Activated CD8-positive, alpha-beta T cell treated with anti-CD3 and anti-CD28 coated beads for 36 hours (primary cell): ENCODE data around the gene LIME1. TPM values are rescaled to one million over a fixed set of nuclear protein-coding genes. Genes with fewer than 3 reads are reported as not detected.
A peak's percentile ranks its signal among the peaks of the same experiment; 100 is the strongest.

Source experiments
- ATAC-seq: fragments of 200-7000 bp; cut with Tn5 transposase; one replicate; pipeline ENCODE4 v1.10.0; 2021; ENCODE audit warnings: mild to moderate bottlenecking, moderate library complexity
- CTCF ChIA-PET: fragments of 350-600 bp; sonication (Branson Sonifier 250); formaldehyde crosslinking; loops from one replicate; lab custom pipeline; 2021; ENCODE audit warnings: antibody characterized with exemption; lab: Charles Lee
- POLR2A ChIA-PET: fragments of 350-600 bp; sonication (Branson Sonifier 250); formaldehyde crosslinking; loops from one replicate; lab custom pipeline; 2021; ENCODE audit warnings: antibody characterized with exemption; lab: Charles Lee
- DNase-seq: peaks from one replicate; pipeline ENCODE4 v3.0.0-alpha.2; 2020
- H3K27ac Mint-ChIP-seq: one replicate; pipeline ENCODE4 v1.8.0; 2021; ENCODE audit warnings: mild to moderate bottlenecking, mixed read lengths
- H3K27me3 Mint-ChIP-seq: one replicate; pipeline ENCODE4 v1.8.0; 2021; ENCODE audit warnings: mixed read lengths
- H3K36me3 Mint-ChIP-seq: one replicate; pipeline ENCODE4 v1.8.0; 2021; ENCODE audit warnings: low read depth, mixed read lengths
- H3K4me1 Mint-ChIP-seq: one replicate; pipeline ENCODE4 v1.8.0; 2021; ENCODE audit warnings: low read depth, mixed read lengths
- H3K4me3 Mint-ChIP-seq: one replicate; pipeline ENCODE4 v1.8.0; 2021; ENCODE audit warnings: mild to moderate bottlenecking, moderate library complexity, mixed read lengths
- H3K9me3 Mint-ChIP-seq: one replicate; pipeline ENCODE4 v1.8.0; 2021; ENCODE audit warnings: mixed read lengths
- CTCF ChIP-seq: fragments of 200-600 bp; IDR thresholded peaks from one replicate; pipeline ENCODE4 v1.8.0; 2022; ENCODE audit warnings: antibody characterized with exemption, mild to moderate bottlenecking
- intact Hi-C: fragments of 100-400 bp; cut with micrococcal nuclease; formaldehyde crosslinking; loops from one replicate; pipeline ENCODE4 v1.10.0; 2022
- total RNA-seq, 2 experiments: library from RNA; stranded (reverse); gene quantifications; one replicate each; pipeline ENCODE4 v1.2.3, GENCODE V29; 2021

The LIME1 gene
- total RNA-seq, 2 experiments from 2014 or later, result 15.5 to 16.8 TPM

- intact Hi-C loops, result no loop called here
- no peak overlapping the region for H3K4me3 Mint-ChIP-seq
- no peaks in the 10 kb centered on the region for H3K36me3 Mint-ChIP-seq
- peaks cover 21% of the 10 kb centered on the region for H3K4me1 Mint-ChIP-seq
- no peaks in the 10 kb centered on the region for H3K9me3 Mint-ChIP-seq
- H3K27me3 Mint-ChIP-seq, result no peaks in the 10 kb centered on the region
- no peak for DNase-seq
- no peak for ATAC-seq
- no peak overlapping the region for H3K27ac Mint-ChIP-seq
- ChIA-PET POLR2A (interaction anchor here (1.0 kb wide), 1 partner anchor 8 kb away, joined by 4 read pairs; no protein-coding TSS in a partner anchor), CTCF (interaction anchor here (1.0 kb wide), 1 partner anchor 308 kb away, joined by 3 read pairs; no protein-coding TSS in a partner anchor)
- TF ChIP-seq CTCF, result no peak
Observed at GRCh38 chr20:63748934-63749270, 12.4 kb downstream of the LIME1 start.

GRCh38 chr20:63749597-63750508 is 13.4 kb downstream of the LIME1 start:
- no peak for DNase-seq
- H3K4me1 Mint-ChIP-seq, result peaks cover 21% of the 10 kb centered on the region
- no peak for TF ChIP-seq CTCF
- no peaks in the 10 kb centered on the region for H3K9me3 Mint-ChIP-seq
- no peaks in the 10 kb centered on the region for H3K36me3 Mint-ChIP-seq
- POLR2A ChIA-PET, result interaction anchor here (2.2 kb wide), 1 partner anchor 9 kb away, joined by 8 read pairs; no protein-coding TSS in a partner anchor
- ATAC-seq, result no peak
- no peak overlapping the region for H3K4me3 Mint-ChIP-seq
- H3K27ac Mint-ChIP-seq, result peak overlapping the region; percentile 89
- no peaks in the 10 kb centered on the region for H3K27me3 Mint-ChIP-seq
- CTCF ChIA-PET, result interaction anchor here (0.6 to 1.8 kb wide), 5 partner anchors 25 to 371 kb away, joined by 3 to 7 read pairs (median 4); partner anchors contain the start of genes ARFRP1, TPD52L2 and ZGPAT
- intact Hi-C loops, result no loop called here

GRCh38 chr20:63750807-63751470 is 14.5 kb downstream of the LIME1 start:
- TF ChIP-seq CTCF, result no peak
- peak overlapping the region; percentile 89 for H3K27ac Mint-ChIP-seq
- no peaks in the 10 kb centered on the region for H3K27me3 Mint-ChIP-seq
- POLR2A ChIA-PET, result interaction anchor here (1.4 to 2.2 kb wide), 2 partner anchors 10 to 12 kb away, joined by 4 to 8 read pairs; no protein-coding TSS in a partner anchor
- CTCF ChIA-PET, result interaction anchor here (0.6 to 1.8 kb wide), 6 partner anchors 14 to 369 kb away, joined by 3 to 7 read pairs (median 4); partner anchors contain the start of genes ARFRP1, LIME1, TPD52L2 and ZGPAT
- intact Hi-C loops, result no loop called here
- ATAC-seq (peak; percentile 88), DNase-seq (peak; percentile 86)
- peak overlapping the region; percentile 63 for H3K4me3 Mint-ChIP-seq
- no peaks in the 10 kb centered on the region for H3K9me3 Mint-ChIP-seq
- no peaks in the 10 kb centered on the region for H3K36me3 Mint-ChIP-seq
- H3K4me1 Mint-ChIP-seq, result peaks cover 21% of the 10 kb centered on the region

- peak overlapping the region; percentile 89 for H3K27ac Mint-ChIP-seq
- no peak for TF ChIP-seq CTCF
- peaks cover 25% of the 10 kb centered on the region for H3K4me1 Mint-ChIP-seq
- ChIA-PET CTCF (interaction anchor here (0.6 to 1.8 kb wide), 4 partner anchors 15 to 139 kb away, joined by 3 to 7 read pairs (median 4); partner anchors contain the start of genes ARFRP1, LIME1, TPD52L2 and ZGPAT), POLR2A (interaction anchor here (1.4 to 2.2 kb wide), 2 partner anchors 11 kb away, joined by 4 to 8 read pairs; no protein-coding TSS in a partner anchor)
- DNase-seq (peak; percentile 45), ATAC-seq (peak; percentile 50)
- no peaks in the 10 kb centered on the region for H3K9me3 Mint-ChIP-seq
- H3K4me3 Mint-ChIP-seq, result peak overlapping the region; percentile 63
- no peaks in the 10 kb centered on the region for H3K27me3 Mint-ChIP-seq
- intact Hi-C loops, result no loop called here
- H3K36me3 Mint-ChIP-seq, result no peaks in the 10 kb centered on the region
Observed at GRCh38 chr20:63751471-63752271, 15.2 kb downstream of the LIME1 start.
